ENCODE data around the gene GOLPH3L.
"Not testable (repeated sequence)": the region's sequence is repeated elsewhere in the genome, so short reads cannot be mapped to it uniquely, and the experiment has no call there.

GOLPH3L gene

DNA sequence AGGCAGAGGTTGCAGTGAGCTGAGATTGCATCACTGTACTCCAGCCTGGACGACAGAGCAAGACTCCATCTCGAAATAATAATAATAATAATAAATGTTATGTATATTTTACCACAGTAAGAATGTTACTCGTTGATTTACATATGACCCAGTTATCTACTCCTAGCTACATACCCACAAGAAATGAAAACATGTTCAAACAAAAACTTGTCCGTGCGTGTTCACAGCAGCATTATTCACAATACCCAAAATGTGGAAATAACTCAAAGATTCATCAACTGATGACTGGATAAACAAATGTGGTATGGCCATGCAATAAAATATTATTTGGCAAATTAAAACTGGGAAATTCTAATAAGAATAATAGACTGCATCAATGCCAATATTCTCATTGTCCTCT is 35.8 kb downstream of the GOLPH3L start:
- TF ChIP-seq, protein P1, sequence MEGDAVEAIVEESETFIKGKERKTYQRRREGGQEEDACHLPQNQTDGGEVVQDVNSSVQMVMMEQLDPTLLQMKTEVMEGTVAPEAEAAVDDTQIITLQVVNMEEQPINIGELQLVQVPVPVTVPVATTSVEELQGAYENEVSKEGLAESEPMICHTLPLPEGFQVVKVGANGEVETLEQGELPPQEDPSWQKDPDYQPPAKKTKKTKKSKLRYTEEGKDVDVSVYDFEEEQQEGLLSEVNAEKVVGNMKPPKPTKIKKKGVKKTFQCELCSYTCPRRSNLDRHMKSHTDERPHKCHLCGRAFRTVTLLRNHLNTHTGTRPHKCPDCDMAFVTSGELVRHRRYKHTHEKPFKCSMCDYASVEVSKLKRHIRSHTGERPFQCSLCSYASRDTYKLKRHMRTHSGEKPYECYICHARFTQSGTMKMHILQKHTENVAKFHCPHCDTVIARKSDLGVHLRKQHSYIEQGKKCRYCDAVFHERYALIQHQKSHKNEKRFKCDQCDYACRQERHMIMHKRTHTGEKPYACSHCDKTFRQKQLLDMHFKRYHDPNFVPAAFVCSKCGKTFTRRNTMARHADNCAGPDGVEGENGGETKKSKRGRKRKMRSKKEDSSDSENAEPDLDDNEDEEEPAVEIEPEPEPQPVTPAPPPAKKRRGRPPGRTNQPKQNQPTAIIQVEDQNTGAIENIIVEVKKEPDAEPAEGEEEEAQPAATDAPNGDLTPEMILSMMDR (IDR thresholded peaks at IDR 0.05) = no peak
- no peak for DNase-seq (ENCODE audit: low spot score)
- Histone ChIP-seq H3K27ac (no peak overlapping the region), H3K4me3 (no peak overlapping the region)

DNA sequence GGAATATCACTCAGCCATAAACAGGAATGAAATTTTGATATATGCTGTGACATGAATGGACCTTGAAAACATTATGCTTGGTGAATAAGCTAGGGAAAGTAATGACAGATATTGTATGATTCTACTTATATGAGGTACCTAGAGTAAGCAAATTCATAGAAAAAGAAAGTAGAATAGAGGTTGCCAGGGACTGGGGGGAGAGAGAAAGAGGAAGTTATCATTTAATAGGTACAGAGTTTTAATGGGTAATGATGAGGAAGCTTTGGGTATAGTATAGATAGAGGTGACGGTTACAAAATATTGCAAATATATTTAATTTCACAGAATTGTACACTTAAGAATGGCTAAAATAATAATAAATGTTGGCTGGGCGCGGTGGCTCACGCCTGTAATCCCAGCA is 36.4 kb downstream of the GOLPH3L start:
- no peak for DNase-seq (ENCODE audit: low spot score)
- H3K4me3 ChIP-seq = no peak overlapping the region
- TF ChIP-seq, protein P1 (IDR thresholded peaks at IDR 0.05) = no peak
- no peak overlapping the region for H3K27ac ChIP-seq

DNA sequence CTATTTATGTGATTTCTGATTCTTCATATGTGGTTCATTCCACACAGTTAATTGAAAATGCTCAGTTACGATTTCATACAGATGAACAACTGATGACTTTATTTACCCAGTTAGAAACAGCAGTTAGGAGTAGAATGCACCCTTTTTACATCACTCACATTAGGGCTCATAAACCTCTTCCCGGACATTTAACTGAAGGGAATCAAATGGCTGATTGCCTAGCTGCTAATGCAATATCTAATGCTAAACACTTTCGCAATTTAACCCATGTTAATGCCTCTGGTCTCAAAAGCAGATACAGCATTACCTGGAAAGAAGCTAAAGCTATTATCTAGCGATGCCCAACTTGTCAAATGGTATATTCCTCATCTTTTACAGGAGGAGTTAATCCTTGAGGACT is 39.9 kb downstream of the GOLPH3L start:
- not testable (repeated sequence) for H3K4me3 ChIP-seq; H3K27ac ChIP-seq; DNase-seq (ENCODE audit: low spot score)

DNA sequence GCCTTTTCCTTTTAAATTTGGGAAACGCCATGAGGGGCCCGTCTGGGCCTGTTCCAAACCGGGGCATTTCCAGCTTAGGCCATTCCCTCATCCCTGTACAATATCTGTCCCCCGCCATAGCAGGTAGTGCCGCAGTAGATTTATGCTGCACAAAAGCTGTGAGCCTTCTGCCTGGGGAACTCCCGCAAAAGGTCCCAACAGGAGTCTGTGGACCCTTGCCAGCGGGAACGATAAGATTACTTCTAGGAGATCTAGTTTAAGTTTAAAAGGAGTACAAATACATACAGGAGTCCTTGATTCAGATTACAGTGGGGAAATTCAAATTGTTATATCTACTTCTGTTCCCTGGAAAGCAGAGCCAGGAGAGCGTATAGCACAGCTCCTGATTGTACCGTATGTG is 42.3 kb downstream of the GOLPH3L start:
- H3K27ac ChIP-seq; DNase-seq (ENCODE audit: low spot score); H3K4me3 ChIP-seq: not testable (repeated sequence)

DNA sequence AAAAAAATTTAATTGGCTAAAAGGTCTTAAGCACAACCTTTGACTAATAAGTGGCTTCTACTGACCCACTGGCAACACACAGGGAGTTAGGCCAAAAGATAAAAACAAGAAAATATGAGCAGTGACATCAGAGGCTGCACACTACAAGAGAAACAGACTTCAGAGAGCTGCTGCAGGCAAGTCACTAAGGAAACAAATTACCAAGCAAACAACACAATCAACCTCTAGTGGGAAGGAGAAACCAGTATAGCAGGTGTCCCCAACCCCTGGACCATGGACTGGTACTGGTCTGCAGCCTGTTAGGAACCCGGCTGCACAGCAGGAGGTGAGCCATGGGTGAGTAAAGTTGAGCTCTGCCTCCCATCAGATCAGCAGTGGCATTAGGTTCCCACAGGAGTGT is 46.8 kb downstream of the GOLPH3L start:
- TF ChIP-seq, protein P1 (IDR thresholded peaks at IDR 0.05) = no peak
- DNase-seq (ENCODE audit: low spot score) = no peak
- H3K27ac ChIP-seq = no peak overlapping the region

DNA sequence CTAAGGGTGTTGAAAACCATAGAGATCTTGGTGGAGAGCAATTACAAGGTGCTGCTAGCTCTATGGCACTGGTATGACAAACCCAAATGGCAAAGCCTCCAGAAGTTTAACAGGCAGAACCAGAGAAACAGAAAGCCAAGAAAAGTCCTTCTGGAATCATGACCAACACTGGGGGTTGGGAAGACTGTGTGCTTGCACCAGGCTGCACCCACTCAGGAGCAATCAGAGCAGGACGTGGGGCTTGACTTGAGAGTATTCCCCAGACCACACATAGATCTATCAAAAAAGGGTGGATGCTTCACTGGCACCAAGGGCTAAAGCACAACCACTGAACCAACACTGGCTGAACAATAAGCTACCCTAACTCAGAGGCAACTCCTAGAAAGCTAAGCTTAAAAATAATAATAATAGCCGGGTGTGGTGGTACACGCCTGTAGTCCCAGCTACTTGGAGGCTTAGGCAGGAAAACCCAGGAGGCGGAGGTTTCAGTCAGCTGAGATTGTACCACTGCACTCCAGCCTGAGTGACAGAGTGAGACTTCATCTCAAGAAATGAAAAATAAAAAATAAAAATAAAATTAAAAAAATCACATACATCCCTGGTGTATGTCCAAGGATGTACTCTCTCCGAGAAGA is 47.4 kb downstream of the GOLPH3L start:
- Histone ChIP-seq H3K4me3 (no peak overlapping the region), H3K27ac (no peak overlapping the region)
- DNase-seq (ENCODE audit: low spot score) = no peak
- TF ChIP-seq, protein P1 (IDR thresholded peaks at IDR 0.05) = no peak

More for the DNA sequence above, 46.8 kb downstream of the GOLPH3L start:
- H3K4me3 ChIP-seq = no peak overlapping the region

DNA sequence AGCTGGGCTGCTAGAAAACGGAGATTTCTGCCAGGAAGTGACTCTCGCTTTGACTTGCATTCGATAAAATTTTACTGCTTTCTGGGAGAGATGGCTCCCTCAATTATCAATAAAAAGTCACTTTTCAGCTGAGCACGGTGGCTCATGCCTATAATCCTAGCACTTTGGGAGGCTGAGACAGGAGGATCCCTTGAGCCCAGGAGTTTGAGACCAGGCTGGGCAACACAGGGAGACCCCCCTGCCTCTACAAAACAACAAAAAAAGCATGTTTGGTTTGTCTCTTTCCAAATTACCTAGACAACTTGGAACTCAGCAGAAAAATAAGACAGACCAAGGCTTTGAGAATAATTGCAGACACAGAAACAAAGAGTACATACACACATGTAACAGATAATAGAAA is 54.7 kb downstream of the GOLPH3L start:
- Histone ChIP-seq H3K27ac (no peak overlapping the region), H3K4me3 (no peak overlapping the region)
- TF ChIP-seq, protein P1 (IDR thresholded peaks at IDR 0.05) = no peak

DNA sequence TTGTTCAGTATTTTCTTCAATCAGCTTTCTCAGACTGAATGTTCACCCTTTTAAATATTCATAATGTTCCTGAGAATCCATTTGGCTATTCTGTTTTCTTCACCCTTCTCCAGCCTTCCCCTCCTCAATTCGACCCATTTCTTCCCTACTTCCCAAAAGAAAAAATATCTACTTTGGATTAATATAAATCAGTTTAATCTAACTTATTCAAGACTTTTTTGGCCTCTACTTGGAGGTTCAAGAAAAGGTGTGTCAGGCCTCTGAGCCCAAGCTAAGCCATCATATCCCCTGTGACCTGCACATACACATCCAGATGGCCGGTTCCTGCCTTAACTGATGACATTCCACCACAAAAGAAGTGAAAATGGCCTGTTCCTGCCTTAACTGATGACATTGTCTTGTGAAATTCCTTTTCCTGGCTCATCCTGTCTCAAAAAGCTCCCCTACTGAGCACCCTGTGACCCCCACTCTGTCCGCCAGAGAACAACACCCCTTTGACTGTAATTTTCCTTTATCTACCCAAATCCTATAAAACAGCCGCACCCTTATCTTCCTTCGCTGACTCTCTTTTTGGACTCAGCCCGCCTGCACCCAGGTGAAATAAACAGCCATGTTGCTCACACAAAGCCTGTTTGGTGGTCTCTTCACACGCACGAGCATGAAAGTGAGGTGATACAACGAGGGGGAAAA is 55.7 kb downstream of the GOLPH3L start:
- H3K27ac ChIP-seq; DNase-seq (ENCODE audit: low spot score); H3K4me3 ChIP-seq: not testable (repeated sequence)

More for the DNA sequence above, 54.7 kb downstream of the GOLPH3L start:
- no peak for DNase-seq (ENCODE audit: low spot score)

DNA sequence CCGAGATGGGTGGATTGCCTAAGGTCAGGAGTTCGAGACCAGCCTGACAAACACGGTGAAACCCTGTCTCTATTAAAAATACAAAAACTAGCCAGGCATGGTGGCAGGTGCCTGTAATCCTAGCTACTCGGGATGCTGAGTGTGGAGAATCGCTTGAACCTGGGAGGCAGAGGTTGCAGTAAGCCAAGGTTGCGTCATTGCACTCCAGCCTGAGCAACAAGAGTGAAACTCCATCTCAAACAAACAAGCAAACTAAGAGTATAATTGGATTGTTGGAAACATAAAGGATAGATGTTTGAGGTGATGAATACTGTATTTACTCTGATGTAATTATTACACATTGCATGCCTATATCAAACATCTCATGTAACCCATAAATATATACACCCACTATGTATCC is 58.5 kb downstream of the GOLPH3L start:
- H3K4me3 ChIP-seq; DNase-seq (ENCODE audit: low spot score); H3K27ac ChIP-seq: not testable (repeated sequence)

DNA sequence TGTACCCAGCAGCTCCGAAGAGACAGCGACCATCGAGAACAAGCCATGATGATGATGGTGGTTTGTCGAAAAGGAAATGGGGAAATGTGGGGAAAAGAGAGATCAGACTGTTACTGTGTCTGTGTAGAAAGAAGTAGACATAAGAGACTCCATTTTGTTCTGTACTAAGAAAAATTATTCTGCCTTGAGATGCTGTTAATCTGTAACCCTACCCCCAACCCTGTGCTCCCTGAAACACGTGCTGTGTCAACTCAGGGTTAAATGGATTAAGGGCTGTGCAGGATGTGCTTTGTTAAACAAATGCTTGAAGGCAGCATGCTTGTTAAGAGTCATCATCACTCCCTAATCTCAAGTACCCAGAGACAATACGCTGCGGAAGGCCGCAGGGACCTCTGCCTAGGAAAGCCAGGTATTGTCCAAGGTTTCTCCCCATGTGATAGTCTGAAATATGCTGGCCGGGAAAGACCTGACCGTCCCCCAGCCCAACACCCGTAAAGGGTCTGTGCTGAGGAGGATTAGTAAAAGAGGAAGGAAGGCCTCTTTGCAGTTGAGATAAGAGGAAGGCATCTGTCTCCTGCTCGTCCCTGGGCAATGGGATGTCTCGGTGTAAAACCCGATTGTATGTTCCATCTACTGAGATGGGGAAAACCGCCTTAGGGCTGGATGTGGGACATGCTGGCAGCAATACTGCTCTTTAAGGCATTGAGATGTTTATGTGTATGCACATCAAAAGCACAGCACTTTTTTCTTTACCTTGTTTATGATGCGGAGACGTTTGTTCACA is 61.9 kb downstream of the GOLPH3L start:
- not testable (repeated sequence) for H3K4me3 ChIP-seq; H3K27ac ChIP-seq; DNase-seq (ENCODE audit: low spot score)
